ENCODE results near the gene IMMP2L.

IMMP2L gene

DNA sequence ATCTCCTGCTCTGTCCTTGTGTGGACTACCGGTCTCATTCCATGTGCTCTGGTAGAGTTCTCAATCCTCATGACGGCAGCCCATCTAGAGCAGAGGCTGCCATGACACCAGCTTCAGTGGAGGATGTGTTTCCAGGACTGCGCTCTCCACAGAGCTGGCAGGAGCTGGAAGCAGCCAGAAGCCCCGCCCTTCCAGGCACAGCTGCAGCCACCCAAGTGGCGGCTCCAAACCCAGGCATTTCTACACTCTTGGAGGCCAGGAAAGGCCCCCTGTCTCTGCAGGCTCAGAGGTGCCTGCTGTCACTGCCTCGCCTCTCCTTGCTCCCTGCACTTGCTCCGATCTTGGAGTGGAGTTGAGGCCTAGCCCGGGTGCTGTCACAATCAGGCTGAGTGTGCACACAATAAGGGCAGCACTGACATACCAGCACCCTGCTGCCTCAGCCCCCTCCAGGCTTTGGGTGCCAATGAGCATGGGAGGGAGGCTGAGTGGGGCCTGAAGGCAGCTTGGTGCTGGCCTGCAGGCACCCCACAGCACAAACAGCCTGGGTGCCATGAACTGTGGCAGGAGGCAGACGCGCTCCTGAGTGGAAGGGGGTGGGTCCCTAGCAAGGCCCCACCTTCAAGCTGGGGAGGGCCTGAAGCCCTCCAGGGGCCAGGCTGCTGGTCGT is 349.3 kb downstream of the IMMP2L start:
- Histone ChIP-seq H3K36me3 (ENCODE audit: control insufficient read depth, insufficient read depth, low read length) (no peaks in the 10 kb centered on the region), H3K27ac (ENCODE audit: insufficient read depth, low read depth, low read length, poor library complexity, severe bottlenecking) (no peak overlapping the region), H3K4me1 (ENCODE audit: control insufficient read depth, insufficient read depth, low read length) (no peaks in the 10 kb centered on the region), H3K4me3 (ENCODE audit: insufficient read depth, low read depth, low read length) (no peak overlapping the region), H3K9me3 (ENCODE audit: control insufficient read depth, low read length) (no peaks in the 10 kb centered on the region), H3K27me3 (ENCODE audit: control insufficient read depth, insufficient read depth, low read length, poor library complexity, severe bottlenecking) (no peaks in the 10 kb centered on the region)
- WGBS, 2 experiments = 93 to 98% methylated on average over 11 of the region's 11 CpGs

DNA sequence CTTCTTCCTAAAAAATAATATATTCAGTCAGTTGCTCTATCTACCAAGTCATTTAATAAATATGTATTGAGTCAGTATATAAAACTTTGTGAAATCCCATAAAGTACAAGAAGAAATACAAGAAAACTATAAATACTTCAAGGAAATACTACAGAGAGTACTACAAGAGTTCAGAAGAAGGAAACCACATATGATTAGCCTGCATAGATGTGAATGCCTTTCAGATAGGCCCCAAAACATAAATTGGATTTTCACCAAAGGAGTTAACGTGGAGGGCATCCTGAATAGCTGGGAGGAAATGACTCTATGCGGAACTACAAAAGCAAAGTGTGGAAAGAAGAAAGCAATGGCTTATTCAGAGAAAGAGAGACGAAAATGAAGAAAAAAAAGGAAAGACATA is 351.3 kb downstream of the IMMP2L start:
- H3K36me3 ChIP-seq (ENCODE audit: control insufficient read depth, insufficient read depth, low read length) = no peaks in the 10 kb centered on the region
- no peaks in the 10 kb centered on the region for H3K4me1 ChIP-seq (ENCODE audit: control insufficient read depth, insufficient read depth, low read length)
- H3K27me3 ChIP-seq (ENCODE audit: control insufficient read depth, insufficient read depth, low read length, poor library complexity, severe bottlenecking) = no peaks in the 10 kb centered on the region
- WGBS, 2 experiments = 91 to 93% methylated on average over 3 of the region's 3 CpGs
- H3K9me3 ChIP-seq (ENCODE audit: control insufficient read depth, low read length) = no peaks in the 10 kb centered on the region
- no peak overlapping the region for H3K27ac ChIP-seq (ENCODE audit: insufficient read depth, low read depth, low read length, poor library complexity, severe bottlenecking)
- no peak overlapping the region for H3K4me3 ChIP-seq (ENCODE audit: insufficient read depth, low read depth, low read length)

DNA sequence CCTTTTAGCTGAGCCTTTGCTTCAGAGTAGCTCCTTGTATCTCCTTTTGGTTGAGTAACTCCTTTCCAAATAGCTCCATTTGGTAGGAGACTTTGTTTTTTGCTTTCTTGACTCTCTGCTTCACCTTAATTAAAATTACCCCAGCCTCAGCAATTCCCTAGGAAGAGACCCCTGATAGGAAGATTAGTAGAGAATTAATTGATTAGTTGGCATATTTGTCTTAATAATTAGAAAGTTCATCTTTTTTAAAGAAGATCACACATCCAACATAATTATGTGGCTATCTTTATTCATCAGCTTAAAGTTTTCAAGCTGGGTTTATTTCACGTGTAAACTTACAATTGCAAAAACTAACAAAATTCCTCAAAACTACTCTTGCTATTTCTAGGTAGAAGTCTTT is 352.2 kb downstream of the IMMP2L start:
- Histone ChIP-seq H3K4me3 (ENCODE audit: insufficient read depth, low read depth, low read length) (no peak overlapping the region), H3K36me3 (ENCODE audit: control insufficient read depth, insufficient read depth, low read length) (no peaks in the 10 kb centered on the region), H3K27me3 (ENCODE audit: control insufficient read depth, insufficient read depth, low read length, poor library complexity, severe bottlenecking) (no peaks in the 10 kb centered on the region), H3K4me1 (ENCODE audit: control insufficient read depth, insufficient read depth, low read length) (no peaks in the 10 kb centered on the region), H3K9me3 (ENCODE audit: control insufficient read depth, low read length) (no peaks in the 10 kb centered on the region), H3K27ac (ENCODE audit: insufficient read depth, low read depth, low read length, poor library complexity, severe bottlenecking) (no peak overlapping the region)
- 94 to 100% methylated on average over 1 of the region's 1 CpG for WGBS, 2 experiments

DNA sequence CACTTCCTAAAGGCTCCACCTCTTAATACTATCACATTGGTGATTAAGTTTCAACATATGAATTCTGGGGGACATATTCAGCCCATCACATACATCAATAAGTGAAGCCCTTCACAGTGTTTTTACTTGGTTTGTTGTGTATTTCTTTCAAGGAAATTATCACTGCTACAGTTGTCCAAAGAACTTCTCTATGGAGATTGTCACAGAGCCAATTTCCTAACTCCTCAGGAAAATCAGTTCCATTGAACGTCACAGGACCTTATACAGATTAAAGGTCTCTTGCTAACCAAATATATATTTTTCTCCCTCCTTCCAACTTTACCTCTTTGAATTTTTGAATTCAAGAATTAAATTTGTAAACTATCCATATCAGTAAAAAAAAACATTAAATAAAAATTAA is 357.0 kb downstream of the IMMP2L start:
- Histone ChIP-seq H3K27me3 (ENCODE audit: control insufficient read depth, insufficient read depth, low read length, poor library complexity, severe bottlenecking) (no peaks in the 10 kb centered on the region), H3K27ac (ENCODE audit: insufficient read depth, low read depth, low read length, poor library complexity, severe bottlenecking) (no peak overlapping the region), H3K36me3 (ENCODE audit: control insufficient read depth, insufficient read depth, low read length) (no peaks in the 10 kb centered on the region), H3K4me3 (ENCODE audit: insufficient read depth, low read depth, low read length) (no peak overlapping the region), H3K4me1 (ENCODE audit: control insufficient read depth, insufficient read depth, low read length) (no peaks in the 10 kb centered on the region), H3K9me3 (ENCODE audit: control insufficient read depth, low read length) (no peaks in the 10 kb centered on the region)
- WGBS, 2 experiments = 92 to 94% methylated on average over 1 of the region's 1 CpG

- no peak overlapping the region for H3K4me3 ChIP-seq (ENCODE audit: insufficient read depth, low read depth, low read length)
- no peaks in the 10 kb centered on the region for H3K27me3 ChIP-seq (ENCODE audit: control insufficient read depth, insufficient read depth, low read length, poor library complexity, severe bottlenecking)
- H3K36me3 ChIP-seq (ENCODE audit: control insufficient read depth, insufficient read depth, low read length) = no peaks in the 10 kb centered on the region
- no peak overlapping the region for H3K27ac ChIP-seq (ENCODE audit: insufficient read depth, low read depth, low read length, poor library complexity, severe bottlenecking)
- H3K9me3 ChIP-seq (ENCODE audit: control insufficient read depth, low read length) = no peaks in the 10 kb centered on the region
- 92 to 94% methylated on average over 4 of the region's 4 CpGs for WGBS, 2 experiments
- no peaks in the 10 kb centered on the region for H3K4me1 ChIP-seq (ENCODE audit: control insufficient read depth, insufficient read depth, low read length)
Observed at GRCh38 chr7:111202321-111202720, 360.0 kb downstream of the IMMP2L start.

GRCh38 chr7:111199643-111200042 is 362.6 kb downstream of the IMMP2L start:
- Histone ChIP-seq H3K27me3 (ENCODE audit: control insufficient read depth, insufficient read depth, low read length, poor library complexity, severe bottlenecking) (no peaks in the 10 kb centered on the region), H3K9me3 (ENCODE audit: control insufficient read depth, low read length) (no peaks in the 10 kb centered on the region), H3K4me3 (ENCODE audit: insufficient read depth, low read depth, low read length) (no peak overlapping the region), H3K27ac (ENCODE audit: insufficient read depth, low read depth, low read length, poor library complexity, severe bottlenecking) (no peak overlapping the region), H3K4me1 (ENCODE audit: control insufficient read depth, insufficient read depth, low read length) (no peaks in the 10 kb centered on the region), H3K36me3 (ENCODE audit: control insufficient read depth, insufficient read depth, low read length) (no peaks in the 10 kb centered on the region)

- no peak overlapping the region for H3K4me3 ChIP-seq (ENCODE audit: insufficient read depth, low read depth, low read length)
- no peaks in the 10 kb centered on the region for H3K4me1 ChIP-seq (ENCODE audit: control insufficient read depth, insufficient read depth, low read length)
- WGBS, 2 experiments = 94 to 95% methylated on average over 4 of the region's 4 CpGs
- no peaks in the 10 kb centered on the region for H3K9me3 ChIP-seq (ENCODE audit: control insufficient read depth, low read length)
- no peak overlapping the region for H3K27ac ChIP-seq (ENCODE audit: insufficient read depth, low read depth, low read length, poor library complexity, severe bottlenecking)
- H3K36me3 ChIP-seq (ENCODE audit: control insufficient read depth, insufficient read depth, low read length) = no peaks in the 10 kb centered on the region
- H3K27me3 ChIP-seq (ENCODE audit: control insufficient read depth, insufficient read depth, low read length, poor library complexity, severe bottlenecking) = no peaks in the 10 kb centered on the region
Observed at GRCh38 chr7:111198255-111198654, 364.0 kb downstream of the IMMP2L start.

GRCh38 chr7:111196655-111197054 is 365.6 kb downstream of the IMMP2L start:
- no peaks in the 10 kb centered on the region for H3K27me3 ChIP-seq (ENCODE audit: control insufficient read depth, insufficient read depth, low read length, poor library complexity, severe bottlenecking)
- H3K27ac ChIP-seq (ENCODE audit: insufficient read depth, low read depth, low read length, poor library complexity, severe bottlenecking) = no peak overlapping the region
- no peak overlapping the region for H3K4me3 ChIP-seq (ENCODE audit: insufficient read depth, low read depth, low read length)
- H3K36me3 ChIP-seq (ENCODE audit: control insufficient read depth, insufficient read depth, low read length) = no peaks in the 10 kb centered on the region
- H3K4me1 ChIP-seq (ENCODE audit: control insufficient read depth, insufficient read depth, low read length) = no peaks in the 10 kb centered on the region
- 92 to 99% methylated on average over 8 of the region's 8 CpGs for WGBS, 2 experiments
- no peaks in the 10 kb centered on the region for H3K9me3 ChIP-seq (ENCODE audit: control insufficient read depth, low read length)

- Histone ChIP-seq H3K27ac (ENCODE audit: insufficient read depth, low read depth, low read length, poor library complexity, severe bottlenecking) (no peak overlapping the region), H3K4me1 (ENCODE audit: control insufficient read depth, insufficient read depth, low read length) (no peaks in the 10 kb centered on the region), H3K27me3 (ENCODE audit: control insufficient read depth, insufficient read depth, low read length, poor library complexity, severe bottlenecking) (no peaks in the 10 kb centered on the region), H3K9me3 (ENCODE audit: control insufficient read depth, low read length) (no peaks in the 10 kb centered on the region), H3K36me3 (ENCODE audit: control insufficient read depth, insufficient read depth, low read length) (no peaks in the 10 kb centered on the region), H3K4me3 (ENCODE audit: insufficient read depth, low read depth, low read length) (no peak overlapping the region)
- WGBS, 2 experiments = 85 to 87% methylated on average over 3 of the region's 3 CpGs
Observed at GRCh38 chr7:111192614-111193413, 369.5 kb downstream of the IMMP2L start.

- no peaks in the 10 kb centered on the region for H3K9me3 ChIP-seq (ENCODE audit: control insufficient read depth, low read length)
- WGBS, 2 experiments = 94 to 100% methylated on average over 2 of the region's 2 CpGs
- no peak overlapping the region for H3K4me3 ChIP-seq (ENCODE audit: insufficient read depth, low read depth, low read length)
- no peaks in the 10 kb centered on the region for H3K27me3 ChIP-seq (ENCODE audit: control insufficient read depth, insufficient read depth, low read length, poor library complexity, severe bottlenecking)
- no peaks in the 10 kb centered on the region for H3K4me1 ChIP-seq (ENCODE audit: control insufficient read depth, insufficient read depth, low read length)
- no peak overlapping the region for H3K27ac ChIP-seq (ENCODE audit: insufficient read depth, low read depth, low read length, poor library complexity, severe bottlenecking)
- H3K36me3 ChIP-seq (ENCODE audit: control insufficient read depth, insufficient read depth, low read length) = no peaks in the 10 kb centered on the region
Observed at GRCh38 chr7:111190804-111191203, 371.5 kb downstream of the IMMP2L start.
